ENCODE results near the gene DIPK1B.

Gene DIPK1B

DNA sequence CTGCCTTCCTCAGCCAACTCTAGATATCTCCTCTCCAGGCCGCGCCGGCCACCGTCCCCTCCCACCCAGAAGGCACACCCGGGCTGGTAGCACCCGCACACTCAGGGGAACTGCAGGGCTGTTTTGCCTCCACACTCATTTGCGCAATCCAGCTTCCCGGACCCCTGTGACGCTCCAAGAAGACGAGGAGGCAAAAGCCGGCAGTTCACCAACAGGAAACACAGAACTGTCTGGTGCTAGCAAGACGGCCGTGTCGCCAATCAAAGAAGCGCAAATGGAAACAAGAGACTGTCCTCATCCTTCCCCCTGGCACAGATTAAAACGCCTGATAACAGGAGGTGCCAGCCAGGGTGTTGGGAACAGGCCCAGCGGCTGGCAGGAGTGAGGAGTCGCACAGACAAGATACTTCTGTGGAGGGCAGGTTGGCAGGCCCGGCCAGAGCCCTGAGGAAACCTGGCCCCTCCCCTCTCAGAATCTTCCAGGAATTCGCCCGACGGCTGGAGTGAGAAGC is 32.9 kb upstream of the DIPK1B start:
- FAIRE-seq (no peak), DNase-seq (ENCODE audit: insufficient read length, low spot score) (no peak)
- TF ChIP-seq, protein P1, sequence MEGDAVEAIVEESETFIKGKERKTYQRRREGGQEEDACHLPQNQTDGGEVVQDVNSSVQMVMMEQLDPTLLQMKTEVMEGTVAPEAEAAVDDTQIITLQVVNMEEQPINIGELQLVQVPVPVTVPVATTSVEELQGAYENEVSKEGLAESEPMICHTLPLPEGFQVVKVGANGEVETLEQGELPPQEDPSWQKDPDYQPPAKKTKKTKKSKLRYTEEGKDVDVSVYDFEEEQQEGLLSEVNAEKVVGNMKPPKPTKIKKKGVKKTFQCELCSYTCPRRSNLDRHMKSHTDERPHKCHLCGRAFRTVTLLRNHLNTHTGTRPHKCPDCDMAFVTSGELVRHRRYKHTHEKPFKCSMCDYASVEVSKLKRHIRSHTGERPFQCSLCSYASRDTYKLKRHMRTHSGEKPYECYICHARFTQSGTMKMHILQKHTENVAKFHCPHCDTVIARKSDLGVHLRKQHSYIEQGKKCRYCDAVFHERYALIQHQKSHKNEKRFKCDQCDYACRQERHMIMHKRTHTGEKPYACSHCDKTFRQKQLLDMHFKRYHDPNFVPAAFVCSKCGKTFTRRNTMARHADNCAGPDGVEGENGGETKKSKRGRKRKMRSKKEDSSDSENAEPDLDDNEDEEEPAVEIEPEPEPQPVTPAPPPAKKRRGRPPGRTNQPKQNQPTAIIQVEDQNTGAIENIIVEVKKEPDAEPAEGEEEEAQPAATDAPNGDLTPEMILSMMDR (IDR thresholded peaks at IDR 0.05; ENCODE audit: insufficient read depth, missing control alignments): no peak

DNA sequence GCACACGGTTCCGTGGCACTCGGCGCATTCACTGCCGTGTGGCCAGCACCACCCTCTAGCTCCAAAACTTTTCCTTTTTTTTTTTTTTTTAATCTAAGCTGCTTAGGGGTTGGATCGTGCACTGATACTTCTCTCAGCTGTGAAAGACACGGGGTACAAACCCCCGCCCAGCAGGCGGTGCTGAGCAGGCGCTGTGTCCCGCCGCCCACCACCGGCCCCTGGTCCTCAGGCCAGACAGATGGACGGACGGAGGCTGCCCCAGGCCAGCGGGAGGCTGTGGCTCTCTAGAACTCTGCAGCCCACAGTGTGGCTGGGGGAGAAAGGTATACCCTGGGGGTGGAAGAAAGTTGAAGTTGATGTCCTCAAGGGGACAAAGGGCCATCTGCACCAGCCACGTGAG is 31.3 kb upstream of the DIPK1B start:
- DNase-seq (ENCODE audit: insufficient read length, low spot score): no peak
- TF ChIP-seq, protein P1 (IDR thresholded peaks at IDR 0.05; ENCODE audit: insufficient read depth, missing control alignments): no peak
- FAIRE-seq: no peak

DNA sequence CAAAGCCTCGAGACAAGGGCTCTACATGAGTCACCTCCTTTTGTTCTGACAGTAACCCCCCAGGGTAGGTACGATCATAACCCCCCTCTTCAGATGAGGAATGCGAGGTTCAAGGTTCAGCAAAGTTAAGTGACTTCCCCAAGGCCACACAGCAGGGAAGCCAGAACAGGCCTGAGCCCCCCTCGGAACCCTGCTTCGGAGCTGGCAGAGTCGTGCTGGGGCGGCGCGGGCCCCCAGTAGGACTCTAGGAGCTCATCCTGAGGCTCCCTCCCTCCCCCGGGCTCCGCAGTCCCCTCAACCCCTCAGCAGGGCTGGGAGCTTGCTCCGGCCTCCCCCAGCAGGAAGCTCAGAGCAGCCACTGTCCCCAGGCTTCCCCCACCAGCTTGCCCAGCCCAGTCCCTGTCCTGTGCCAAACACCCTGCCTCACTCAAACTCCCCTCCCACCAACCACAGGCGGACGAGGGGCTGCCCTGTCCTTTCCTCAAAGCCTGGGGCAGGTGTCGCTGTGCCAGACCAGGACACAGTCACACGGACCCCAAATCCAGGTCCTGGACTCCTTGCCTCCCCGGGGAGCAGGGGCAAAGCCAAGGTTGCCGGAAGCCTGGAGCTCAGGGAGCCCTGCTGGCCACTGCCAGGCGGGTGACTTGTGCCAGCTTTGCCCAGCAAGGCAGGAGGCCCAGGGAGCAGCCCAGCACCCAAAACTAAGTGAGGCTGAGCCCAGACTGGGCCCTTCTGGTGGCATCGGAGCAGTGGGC is 30.2 kb upstream of the DIPK1B start:
- DNase-seq (ENCODE audit: insufficient read length, low spot score) (no peak), FAIRE-seq (no peak)
- TF ChIP-seq, protein P1 (IDR thresholded peaks at IDR 0.05; ENCODE audit: insufficient read depth, missing control alignments): no peak

DNA sequence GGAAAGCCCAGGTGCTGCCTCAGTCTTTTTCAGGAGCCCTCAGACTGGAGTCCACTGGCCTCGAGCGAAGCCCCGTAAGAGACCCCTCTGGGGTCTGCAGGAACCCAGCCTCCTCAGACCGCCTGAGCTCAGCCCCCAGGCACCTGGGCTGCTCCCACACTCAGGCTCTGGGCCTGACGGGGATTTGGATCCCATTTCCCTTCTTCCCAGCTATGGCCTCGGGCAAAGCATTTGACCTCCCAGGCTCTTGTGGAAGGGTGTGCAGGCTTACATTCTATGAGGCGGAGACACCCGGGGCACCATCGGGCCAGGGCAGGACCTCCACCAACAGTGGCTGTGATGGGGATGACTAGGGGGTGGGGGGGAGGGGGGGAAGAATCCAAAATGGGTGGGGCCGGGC is 29.7 kb upstream of the DIPK1B start:
- FAIRE-seq (no peak), DNase-seq (ENCODE audit: insufficient read length, low spot score) (no peak)
- TF ChIP-seq, protein P1 (IDR thresholded peaks at IDR 0.05; ENCODE audit: insufficient read depth, missing control alignments): no peak

DNA sequence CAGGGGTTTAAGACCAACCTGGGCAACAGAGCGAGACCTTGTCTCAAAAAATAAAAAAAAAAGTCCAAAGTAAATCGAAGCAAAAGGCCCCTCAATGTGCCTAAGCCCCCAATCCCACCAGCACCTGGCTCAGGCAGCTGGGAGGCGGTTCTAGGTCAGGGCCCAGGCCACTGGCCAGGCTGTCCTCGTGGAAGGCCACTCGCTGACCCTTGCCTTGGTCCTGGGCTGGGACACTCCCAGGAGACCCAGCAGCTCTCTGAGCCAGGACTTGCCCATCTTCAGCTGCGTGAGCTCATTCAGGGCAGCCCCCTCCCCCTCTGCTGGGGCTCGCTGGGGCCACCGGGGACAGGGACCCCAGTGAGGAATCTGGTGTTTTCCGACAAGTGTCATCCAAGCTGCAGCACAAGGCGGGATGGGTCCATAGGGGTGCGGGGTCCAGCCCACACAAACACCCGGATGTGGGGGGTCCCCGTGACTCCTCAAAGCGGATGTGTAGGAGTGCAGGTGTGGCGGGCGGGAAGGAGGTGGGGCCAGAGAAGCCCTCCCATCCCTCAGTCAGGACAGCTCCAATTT is 29.1 kb upstream of the DIPK1B start:
- TF ChIP-seq, protein P1 (IDR thresholded peaks at IDR 0.05; ENCODE audit: insufficient read depth, missing control alignments): no peak
- DNase-seq (ENCODE audit: insufficient read length, low spot score) (no peak), FAIRE-seq (no peak)

DNA sequence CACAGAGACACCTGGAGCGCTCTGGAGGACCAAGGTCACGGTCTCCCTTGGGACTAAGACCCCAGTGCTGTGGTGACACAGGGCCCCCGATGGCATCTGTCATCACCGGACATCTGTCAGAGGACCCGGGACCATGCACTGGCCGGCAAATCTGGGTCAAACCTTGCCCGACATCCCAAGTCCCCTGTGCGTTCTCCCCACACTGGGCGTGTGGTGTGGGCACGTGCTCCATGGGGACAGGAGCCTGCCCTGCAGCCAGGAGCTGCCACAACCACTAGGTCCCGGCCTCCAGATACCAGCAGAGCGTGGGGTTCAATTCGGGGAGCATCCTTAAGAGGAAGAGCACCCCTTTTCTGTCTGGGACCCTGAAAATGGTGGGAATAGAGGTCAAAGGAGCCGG is 28.6 kb upstream of the DIPK1B start:
- TF ChIP-seq, protein P1 (IDR thresholded peaks at IDR 0.05; ENCODE audit: insufficient read depth, missing control alignments): no peak
- no peak for FAIRE-seq

DNA sequence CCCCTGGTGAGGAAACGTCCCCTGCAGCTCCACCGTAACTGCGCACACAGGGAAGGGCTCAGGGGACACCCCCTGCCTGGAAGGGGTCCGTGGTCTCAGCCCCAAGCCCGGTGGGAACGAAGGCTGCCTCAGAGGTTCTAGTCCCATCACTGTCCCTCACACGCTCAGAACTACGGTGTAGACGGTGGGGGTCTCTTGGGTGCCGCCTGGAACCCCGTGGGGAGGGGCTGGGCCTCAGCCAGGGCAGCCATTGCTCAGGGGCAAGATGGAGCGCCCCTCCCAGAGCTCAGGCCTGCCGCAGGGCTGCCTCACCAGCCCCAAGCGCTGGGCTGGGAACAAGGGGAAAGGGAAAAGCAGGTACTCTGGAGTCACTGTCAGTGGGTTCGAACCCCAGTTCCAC is 28.0 kb upstream of the DIPK1B start:
- DNase-seq (ENCODE audit: insufficient read length, low spot score): no peak
- TF ChIP-seq, protein P1 (IDR thresholded peaks at IDR 0.05; ENCODE audit: insufficient read depth, missing control alignments): no peak
- no peak for FAIRE-seq

More for the DNA sequence above, 28.6 kb upstream of the DIPK1B start:
- no peak for DNase-seq (ENCODE audit: insufficient read length, low spot score)

Measured in D721Med (cell line).